DND-41 (cell line): ENCODE measurements around the gene LRATD1.

Experiments
- ATAC-seq: fragments of 200-7000 bp; cut with Tn5 transposase; 3 replicates; pipeline ENCODE4 v1.9.1; 2021; ENCODE audit warnings: low read depth; ENCODE audit not compliant: insufficient read depth
- DNase-seq: peaks from one replicate; pipeline ENCODE4 v3.0.0-alpha.2; 2020
- H2AFZ ChIP-seq: 2 replicates; pipeline ENCODE4 v1.6.0; 2012; ENCODE audit warnings: low read depth, low read length
- H3K27ac ChIP-seq: 2 replicates; pipeline ENCODE4 v1.5.1; 2012; ENCODE audit warnings: low read length, inconsistent platforms
- H3K27me3 ChIP-seq: fragments of 200-600 bp; sonication (generic); 2 replicates; pipeline ENCODE4 v1.6.0; 2012; ENCODE audit warnings: low read length, mild to moderate bottlenecking, inconsistent platforms; ENCODE audit not compliant: insufficient read depth, poor library complexity
- H3K36me3 ChIP-seq: 2 replicates; pipeline ENCODE4 v1.5.1; 2012; ENCODE audit warnings: low read length, inconsistent platforms; ENCODE audit not compliant: insufficient read depth
- H3K4me1 ChIP-seq: 2 replicates; pipeline ENCODE4 v1.5.1; 2012; ENCODE audit warnings: mild to moderate bottlenecking, low read length; ENCODE audit not compliant: insufficient read depth
- H3K4me2 ChIP-seq: 2 replicates; pipeline ENCODE4 v1.6.0; 2012; ENCODE audit warnings: mild to moderate bottlenecking, moderate library complexity, low read length, inconsistent platforms; ENCODE audit not compliant: insufficient read depth
- H3K4me3 ChIP-seq, 2 experiments: fragments of 200-600 bp in 1 of 2; shearing (Covaris generic) in 1 of 2; 2 replicates each; pipeline ENCODE4 v1.5.1; 2012 to 2016; ENCODE audit warnings: inconsistent platforms in 2 of 2, low read length in 2 of 2, mild to moderate bottlenecking in 2 of 2, low read depth in 1 of 2, moderate library complexity in 1 of 2
- H3K79me2 ChIP-seq: 2 replicates; pipeline ENCODE4 v1.6.0; 2012; ENCODE audit warnings: low read length, inconsistent platforms; ENCODE audit not compliant: insufficient read depth
- H3K9ac ChIP-seq: 2 replicates; pipeline ENCODE4 v1.6.0; 2012; ENCODE audit warnings: low read depth, mild to moderate bottlenecking, inconsistent platforms, low read length, moderate library complexity
- H3K9me3 ChIP-seq: 2 replicates; pipeline ENCODE4 v1.5.1; 2012; ENCODE audit warnings: low read length, moderate library complexity, mild to moderate bottlenecking, inconsistent platforms; ENCODE audit not compliant: insufficient read depth, severe bottlenecking
- H4K20me1 ChIP-seq: 2 replicates; pipeline ENCODE4 v1.6.0; 2012; ENCODE audit warnings: low read length; ENCODE audit not compliant: insufficient read depth
- EZH2 ChIP-seq: IDR thresholded peaks from 3 replicates; pipeline ENCODE4 v1.6.1; 2012; ENCODE audit warnings: borderline replicate concordance, low read depth, mild to moderate bottlenecking, moderate library complexity, low read length, inconsistent platforms; ENCODE audit not compliant: severe bottlenecking
- TF ChIP-seq, protein P1 (sequence below): IDR thresholded peaks from 2 replicates; pipeline ENCODE4 v1.5.1; 2012; ENCODE audit warnings: borderline replicate concordance, low read length, moderate library complexity, mild to moderate bottlenecking; ENCODE audit not compliant: poor library complexity, severe bottlenecking; ENCODE audit errors: extremely low read depth

LRATD1 gene

DNA sequence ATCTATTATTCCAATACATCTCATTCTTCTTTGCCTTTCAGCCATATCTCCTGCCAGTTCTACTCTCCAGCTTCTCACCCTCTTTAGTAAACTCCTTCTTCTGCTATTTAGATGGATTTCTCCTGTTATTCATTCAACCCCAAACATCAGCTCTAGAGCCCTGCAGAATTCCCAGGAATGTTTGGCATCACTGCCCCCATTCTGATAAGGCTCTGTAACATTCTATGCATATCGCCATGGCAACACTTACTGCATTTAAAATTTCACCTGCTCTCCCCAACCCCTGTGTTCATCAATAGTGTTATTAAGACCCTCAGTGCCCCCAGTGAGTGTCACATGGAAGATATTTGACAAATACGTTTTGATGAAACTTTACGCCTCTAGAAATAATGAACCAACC is 28.6 kb downstream of the LRATD1 start:
- H3K36me3 ChIP-seq, result no peaks in the 10 kb centered on the region
- H4K20me1 ChIP-seq, result no peaks in the 10 kb centered on the region
- ATAC-seq (no peak), DNase-seq (no peak)
- no peaks in the 10 kb centered on the region for H3K79me2 ChIP-seq
- H3K4me3 ChIP-seq, result no peak overlapping the region
- H3K27me3 ChIP-seq, result no peaks in the 10 kb centered on the region
- no peak overlapping the region for H3K27ac ChIP-seq
- TF ChIP-seq, protein P1, sequence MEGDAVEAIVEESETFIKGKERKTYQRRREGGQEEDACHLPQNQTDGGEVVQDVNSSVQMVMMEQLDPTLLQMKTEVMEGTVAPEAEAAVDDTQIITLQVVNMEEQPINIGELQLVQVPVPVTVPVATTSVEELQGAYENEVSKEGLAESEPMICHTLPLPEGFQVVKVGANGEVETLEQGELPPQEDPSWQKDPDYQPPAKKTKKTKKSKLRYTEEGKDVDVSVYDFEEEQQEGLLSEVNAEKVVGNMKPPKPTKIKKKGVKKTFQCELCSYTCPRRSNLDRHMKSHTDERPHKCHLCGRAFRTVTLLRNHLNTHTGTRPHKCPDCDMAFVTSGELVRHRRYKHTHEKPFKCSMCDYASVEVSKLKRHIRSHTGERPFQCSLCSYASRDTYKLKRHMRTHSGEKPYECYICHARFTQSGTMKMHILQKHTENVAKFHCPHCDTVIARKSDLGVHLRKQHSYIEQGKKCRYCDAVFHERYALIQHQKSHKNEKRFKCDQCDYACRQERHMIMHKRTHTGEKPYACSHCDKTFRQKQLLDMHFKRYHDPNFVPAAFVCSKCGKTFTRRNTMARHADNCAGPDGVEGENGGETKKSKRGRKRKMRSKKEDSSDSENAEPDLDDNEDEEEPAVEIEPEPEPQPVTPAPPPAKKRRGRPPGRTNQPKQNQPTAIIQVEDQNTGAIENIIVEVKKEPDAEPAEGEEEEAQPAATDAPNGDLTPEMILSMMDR, result no peak
- no peak for TF ChIP-seq EZH2
- no peak overlapping the region for H3K9ac ChIP-seq
- no peaks in the 10 kb centered on the region for H3K9me3 ChIP-seq
- H3K4me2 ChIP-seq, result no peak overlapping the region
- H3K4me1 ChIP-seq, result no peaks in the 10 kb centered on the region
- H2AFZ ChIP-seq, result no peak overlapping the region

DNA sequence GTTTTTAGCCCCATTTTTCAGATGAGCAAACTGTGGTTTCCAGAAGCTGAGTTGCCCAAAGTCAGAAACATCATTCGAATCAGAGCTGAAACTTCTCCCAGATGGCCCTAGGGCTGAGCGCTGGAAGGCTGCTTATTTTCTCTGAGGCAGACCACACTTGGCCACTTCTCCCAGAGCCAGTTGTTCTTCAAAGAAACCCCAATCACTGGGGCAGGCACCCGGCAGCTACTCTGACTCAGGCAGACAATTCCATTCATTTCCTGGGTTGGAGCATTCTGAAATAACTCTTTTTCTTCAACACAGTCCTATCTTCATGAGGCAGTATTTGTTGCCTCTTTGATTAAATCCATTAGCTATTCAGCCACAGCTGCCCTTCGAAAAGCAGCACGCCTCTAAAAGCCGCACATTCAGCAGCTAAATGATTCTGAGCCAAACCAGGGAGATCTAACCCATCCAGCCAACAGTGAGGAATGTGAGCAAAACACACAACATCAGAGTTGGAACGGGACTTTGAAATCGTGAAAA is 40.9 kb downstream of the LRATD1 start:
- H3K27me3 ChIP-seq, result no peaks in the 10 kb centered on the region
- TF ChIP-seq EZH2, result no peak
- TF ChIP-seq, protein P1, result no peak
- no peak overlapping the region for H3K4me3 ChIP-seq
- H3K79me2 ChIP-seq, result no peaks in the 10 kb centered on the region
- no peak overlapping the region for H3K9ac ChIP-seq
- H3K4me1 ChIP-seq, result no peaks in the 10 kb centered on the region
- H4K20me1 ChIP-seq, result no peaks in the 10 kb centered on the region
- H3K9me3 ChIP-seq, result no peaks in the 10 kb centered on the region
- no peak for DNase-seq
- H2AFZ ChIP-seq, result no peak overlapping the region
- H3K4me2 ChIP-seq, result no peak overlapping the region
- no peak overlapping the region for H3K27ac ChIP-seq
- no peak for ATAC-seq
- H3K36me3 ChIP-seq, result no peaks in the 10 kb centered on the region

DNA sequence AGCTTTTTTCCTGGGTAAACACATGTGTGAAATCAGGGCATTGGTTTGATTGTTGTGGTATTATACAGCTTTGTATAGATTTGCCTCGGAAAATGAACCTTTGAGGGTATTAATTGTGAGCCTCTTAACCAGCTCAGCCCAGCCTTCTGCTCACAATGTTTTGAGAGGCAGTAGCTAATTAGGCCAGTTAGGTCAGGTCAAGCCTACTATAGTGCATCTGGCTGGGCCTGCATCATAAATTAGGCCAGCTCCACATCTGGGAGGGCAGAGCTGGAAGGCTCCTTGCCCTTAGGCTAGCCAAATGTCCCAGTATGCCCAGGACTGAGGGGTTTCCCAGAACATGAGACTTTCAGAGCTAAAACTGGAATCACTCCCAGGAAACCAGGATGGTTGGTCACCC is 43.0 kb downstream of the LRATD1 start:
- Histone ChIP-seq H3K27ac (no peak overlapping the region), H3K4me2 (no peak overlapping the region), H3K27me3 (no peaks in the 10 kb centered on the region), H3K9me3 (no peaks in the 10 kb centered on the region), H3K36me3 (no peaks in the 10 kb centered on the region), H3K9ac (no peak overlapping the region), H3K79me2 (no peaks in the 10 kb centered on the region), H3K4me3 (no peak overlapping the region), H4K20me1 (no peaks in the 10 kb centered on the region), H3K4me1 (no peaks in the 10 kb centered on the region), H2AFZ (no peak overlapping the region)
- no peak for TF ChIP-seq EZH2
- TF ChIP-seq, protein P1, result no peak
- DNase-seq, result no peak
- no peak for ATAC-seq

DNA sequence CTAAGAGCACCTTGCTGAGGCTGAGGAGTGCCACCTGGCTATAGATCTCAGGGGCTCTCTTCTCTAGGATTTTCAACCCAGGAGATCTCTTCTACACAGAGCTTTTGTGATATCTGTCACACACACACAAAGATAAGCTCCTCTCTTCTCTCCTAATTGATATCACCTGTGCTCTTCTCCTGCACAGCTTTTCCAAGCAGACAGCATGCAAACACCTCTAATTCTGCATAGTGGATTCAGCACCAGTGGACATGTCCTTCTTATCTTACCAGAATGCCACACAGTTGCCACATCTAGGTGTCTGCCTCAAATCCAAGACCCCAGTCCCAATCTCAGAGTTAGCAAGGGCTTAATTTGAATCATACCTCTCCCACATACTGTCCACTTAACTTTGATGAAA is 43.9 kb downstream of the LRATD1 start:
- Histone ChIP-seq H4K20me1 (no peaks in the 10 kb centered on the region), H3K36me3 (no peaks in the 10 kb centered on the region), H3K9me3 (no peaks in the 10 kb centered on the region), H3K27ac (no peak overlapping the region), H3K4me3 (no peak overlapping the region), H2AFZ (no peak overlapping the region), H3K4me2 (no peak overlapping the region), H3K9ac (no peak overlapping the region), H3K79me2 (no peaks in the 10 kb centered on the region), H3K4me1 (no peaks in the 10 kb centered on the region), H3K27me3 (no peaks in the 10 kb centered on the region)
- TF ChIP-seq, protein P1, result no peak
- TF ChIP-seq EZH2, result no peak
- no peak for DNase-seq
- ATAC-seq, result no peak
